CD14-positive monocyte (primary cell): Measurements from ENCODE around the gene SMAD2. TPM values are rescaled to one million over a fixed set of nuclear protein-coding genes. Genes with fewer than 3 reads are reported as not detected.
A peak's percentile ranks its signal among the peaks of the same experiment; 100 is the strongest.

ENCODE experiments used
- DNase-seq, 3 donors: peaks; one replicate each; pipeline ENCODE4 v3.0.0-alpha.2; 2011 to 2022
- H2AFZ ChIP-seq: 2 replicates; pipeline ENCODE4 v1.6.0; 2012; ENCODE audit warnings: mild to moderate bottlenecking, low read depth, low read length, inconsistent platforms; ENCODE audit not compliant: insufficient read depth, poor library complexity, severe bottlenecking
- H3K27ac ChIP-seq, 2 donors: 1 replicate in 1 of 2; 2 replicates in 1 of 2; pipeline ENCODE4 v1.5.1; 2012 to 2013; ENCODE audit warnings: low read length in 2 of 2, control low read depth in 1 of 2, inconsistent platforms in 1 of 2, low read depth in 1 of 2, mild to moderate bottlenecking in 1 of 2
- H3K27me3 ChIP-seq, 2 donors: one replicate each; pipeline versions ENCODE4 v1.6.0 to v1.6.1; 2011 to 2013; ENCODE audit warnings: low read length in 2 of 2; ENCODE audit not compliant: control insufficient read depth in 2 of 2, insufficient read depth in 2 of 2
- H3K36me3 ChIP-seq, 2 donors: replicated peaks in 1 of 2; 1 replicate in 1 of 2; 2 replicates in 1 of 2; pipeline versions ENCODE4 v1.5.1 to v1.6.1; 2012 to 2013; ENCODE audit warnings: low read length in 2 of 2, control low read depth in 1 of 2, inconsistent platforms in 1 of 2, mild to moderate bottlenecking in 1 of 2; ENCODE audit not compliant: insufficient read depth in 2 of 2, control insufficient read depth in 1 of 2
- H3K4me1 ChIP-seq, 2 donors: 1 replicate in 1 of 2; 2 replicates in 1 of 2; pipeline versions ENCODE4 v1.5.1 to v1.6.1; 2012 to 2013; ENCODE audit warnings: low read length in 2 of 2, control low read depth in 1 of 2, inconsistent platforms in 1 of 2, mild to moderate bottlenecking in 1 of 2, moderate library complexity in 1 of 2; ENCODE audit not compliant: insufficient read depth in 2 of 2, control insufficient read depth in 1 of 2
- H3K4me2 ChIP-seq: replicated peaks from 2 replicates; pipeline ENCODE3; 2012; ENCODE audit warnings: low read length, moderate library complexity, mild to moderate bottlenecking; ENCODE audit not compliant: poor library complexity, severe bottlenecking; ENCODE audit errors: extremely low read depth
- H3K4me3 ChIP-seq, 3 experiments: fragments of 200-600 bp in 1 of 3; sonication (generic) in 1 of 3; replicated peaks in 1 of 3; 1 replicate in 2 of 3; 2 replicates in 1 of 3; pipeline ENCODE4 v1.5.1; 2011 to 2013; ENCODE audit warnings: low read length in 3 of 3, mild to moderate bottlenecking in 3 of 3, control low read depth in 2 of 3, low read depth in 2 of 3, inconsistent platforms in 1 of 3, moderate library complexity in 1 of 3
- H3K79me2 ChIP-seq: 2 replicates; pipeline ENCODE4 v1.6.0; 2012; ENCODE audit warnings: mild to moderate bottlenecking, control low read depth, inconsistent platforms, low read length, moderate library complexity; ENCODE audit not compliant: insufficient read depth
- H3K9ac ChIP-seq: 2 replicates; pipeline ENCODE4 v1.6.0; 2017; ENCODE audit warnings: low read length, mild to moderate bottlenecking; ENCODE audit not compliant: insufficient read depth, poor library complexity, severe bottlenecking
- H3K9me3 ChIP-seq, 2 donors: replicated peaks in 1 of 2; 1 replicate in 1 of 2; 2 replicates in 1 of 2; pipeline versions ENCODE4 v1.5.1 to v1.6.1; 2012 to 2013; ENCODE audit warnings: low read length in 2 of 2, control low read depth in 1 of 2; ENCODE audit not compliant: control insufficient read depth in 1 of 2, insufficient read depth in 1 of 2
- H4K20me1 ChIP-seq: 2 replicates; pipeline ENCODE4 v1.6.0; 2012; ENCODE audit warnings: mild to moderate bottlenecking, low read length, control low read depth, moderate library complexity; ENCODE audit not compliant: insufficient read depth
- H3K27ac Mint-ChIP-seq, 7 donors: one replicate each; pipeline ENCODE4 v1.8.0; 2020; ENCODE audit warnings: mild to moderate bottlenecking in 7 of 7, mixed read lengths in 7 of 7, moderate library complexity in 6 of 7, inconsistent platforms in 2 of 7
- H3K27me3 Mint-ChIP-seq, 3 donors: one replicate each; pipeline ENCODE4 v1.8.0; 2021 to 2022; ENCODE audit warnings: low read depth in 3 of 3, mild to moderate bottlenecking in 3 of 3, mixed read lengths in 3 of 3, moderate library complexity in 3 of 3, inconsistent platforms in 1 of 3
- H3K36me3 Mint-ChIP-seq, 2 donors: one replicate each; pipeline ENCODE4 v1.8.0; 2020; ENCODE audit warnings: mixed read lengths in 2 of 2, inconsistent platforms in 1 of 2, mild to moderate bottlenecking in 1 of 2
- H3K4me1 Mint-ChIP-seq: one replicate; pipeline ENCODE4 v1.8.0; 2020; ENCODE audit warnings: mild to moderate bottlenecking, mixed read lengths
- H3K4me3 Mint-ChIP-seq, 2 donors: one replicate each; pipeline ENCODE4 v1.8.0; 2020; ENCODE audit warnings: mild to moderate bottlenecking in 2 of 2, mixed read lengths in 2 of 2, moderate library complexity in 1 of 2
- H3K9me3 Mint-ChIP-seq, 7 donors: one replicate each; pipeline ENCODE4 v1.8.0; 2020 to 2022; ENCODE audit warnings: mixed read lengths in 7 of 7, mild to moderate bottlenecking in 6 of 7, moderate library complexity in 6 of 7, inconsistent platforms in 2 of 7
- WGBS: methylation state at CpG from one replicate; pipeline ENCODE4 v1.1.5; 2013; ENCODE audit warnings: missing lambda C conversion rate; ENCODE audit not compliant: insufficient coverage; 5-methylcytosine and 5-hydroxymethylcytosine counted together
- intact Hi-C, 2 donors: fragments of 100-400 bp; cut with micrococcal nuclease; formaldehyde crosslinking; loops; one replicate each; pipeline versions ENCODE4 v1.15.0 to v1.15.1; 2023
- polyA plus RNA-seq, 3 donors: library from polyadenylated mRNA; depleted of rRNA in 1 of 3; unstranded in 2 of 3; stranded (reverse) in 1 of 3; fragments of 300-500 nt in 2 of 3; fragments of >200 nt in 1 of 3; fragmentation: Illumina TruSeq in 2 of 3; gene quantifications; 1 replicate in 2 of 3; 2 replicates in 1 of 3; pipeline ENCODE4 v1.2.3, GENCODE V29; 2012 to 2021
- TF ChIP-seq, protein P1 (sequence below): fragments of 200-600 bp; IDR thresholded peaks from one replicate; pipeline ENCODE4 v1.8.0; 2022; ENCODE audit warnings: antibody characterized with exemption, mild to moderate bottlenecking

SMAD2 gene
- polyA plus RNA-seq, 3 donors = 48.1 to 72.6 (median 70.6) TPM

DNA sequence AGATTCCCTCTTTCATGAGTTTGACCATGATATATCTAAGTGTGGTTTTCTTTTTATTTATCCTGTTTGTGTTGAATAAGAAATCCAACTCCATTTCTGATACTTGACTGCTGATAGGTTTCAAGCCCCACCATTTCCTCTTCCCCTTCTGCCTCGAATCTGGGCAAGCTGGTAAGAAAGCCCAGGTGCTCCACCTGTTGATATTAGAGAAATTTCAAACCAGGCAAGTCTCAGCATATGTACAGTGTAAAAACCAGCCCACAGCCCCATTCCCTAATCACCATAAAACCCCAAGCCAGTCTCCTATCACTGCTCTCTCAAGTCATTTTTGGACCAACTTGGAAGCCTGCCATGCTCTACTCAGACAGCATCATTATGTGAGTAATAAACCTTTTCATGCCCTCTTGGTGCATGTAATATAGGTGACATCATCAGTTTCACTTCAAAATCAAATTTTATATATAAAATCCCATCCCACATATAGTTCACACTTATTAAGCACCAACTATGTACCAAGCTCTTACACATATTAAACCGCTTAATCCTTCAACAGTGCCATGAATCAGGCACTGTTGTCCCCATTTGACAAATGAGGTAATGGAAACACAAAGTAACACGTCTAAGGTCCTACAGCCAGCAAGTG, 46.6 kb downstream of the SMAD2 start:
- peaks cover 22% of the 10 kb centered on the region for H3K79me2 ChIP-seq

DNA sequence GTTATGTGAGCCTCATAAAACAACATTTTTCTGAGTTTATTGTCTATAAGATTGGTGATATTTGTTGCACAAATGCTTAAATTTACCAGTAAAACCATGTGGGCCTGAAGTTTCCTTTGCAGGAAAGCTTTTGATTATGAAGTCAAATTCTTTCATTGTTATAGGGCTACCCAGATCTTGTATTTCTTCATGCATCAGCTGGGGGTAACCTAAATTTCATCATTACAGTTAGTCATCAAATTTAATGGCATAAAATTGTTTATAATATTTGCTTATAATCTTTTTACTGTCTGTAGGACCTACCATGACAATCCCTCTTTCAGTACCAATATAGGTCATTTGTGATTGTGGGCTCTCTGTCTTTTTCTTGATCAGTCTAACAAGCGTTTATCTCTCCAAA, 47.8 kb downstream of the SMAD2 start:
- no peaks in the 10 kb centered on the region for H3K9me3 Mint-ChIP-seq
- Histone ChIP-seq H3K36me3 (peaks cover 47 to 86% of the 10 kb centered on the region in 2 donors), H2AFZ (no peak overlapping the region), H3K4me3 (no peak overlapping the region), H3K27ac (no peak overlapping the region), H3K27me3 (no peaks in the 10 kb centered on the region), H3K4me1 (no peaks in the 10 kb centered on the region), H3K4me2 (no peak overlapping the region), H3K79me2 (peaks cover 14% of the 10 kb centered on the region), H3K9ac (no peak overlapping the region), H4K20me1 (peaks cover 83% of the 10 kb centered on the region), H3K9me3 (no peaks in the 10 kb centered on the region)
- H3K36me3 Mint-ChIP-seq = peaks cover 58 to 74% of the 10 kb centered on the region in 2 donors
- no peak overlapping the region for H3K4me3 Mint-ChIP-seq
- intact Hi-C loops = no loop called here
- no peaks in the 10 kb centered on the region for H3K27me3 Mint-ChIP-seq
- peak overlapping the region in 1 of 7 donors; percentile 16 for H3K27ac Mint-ChIP-seq
- WGBS = no CpG with 5 or more reads among the region's 1 CpG
- no peaks in the 10 kb centered on the region for H3K4me1 Mint-ChIP-seq
- no peak for DNase-seq
- TF ChIP-seq, protein P1, sequence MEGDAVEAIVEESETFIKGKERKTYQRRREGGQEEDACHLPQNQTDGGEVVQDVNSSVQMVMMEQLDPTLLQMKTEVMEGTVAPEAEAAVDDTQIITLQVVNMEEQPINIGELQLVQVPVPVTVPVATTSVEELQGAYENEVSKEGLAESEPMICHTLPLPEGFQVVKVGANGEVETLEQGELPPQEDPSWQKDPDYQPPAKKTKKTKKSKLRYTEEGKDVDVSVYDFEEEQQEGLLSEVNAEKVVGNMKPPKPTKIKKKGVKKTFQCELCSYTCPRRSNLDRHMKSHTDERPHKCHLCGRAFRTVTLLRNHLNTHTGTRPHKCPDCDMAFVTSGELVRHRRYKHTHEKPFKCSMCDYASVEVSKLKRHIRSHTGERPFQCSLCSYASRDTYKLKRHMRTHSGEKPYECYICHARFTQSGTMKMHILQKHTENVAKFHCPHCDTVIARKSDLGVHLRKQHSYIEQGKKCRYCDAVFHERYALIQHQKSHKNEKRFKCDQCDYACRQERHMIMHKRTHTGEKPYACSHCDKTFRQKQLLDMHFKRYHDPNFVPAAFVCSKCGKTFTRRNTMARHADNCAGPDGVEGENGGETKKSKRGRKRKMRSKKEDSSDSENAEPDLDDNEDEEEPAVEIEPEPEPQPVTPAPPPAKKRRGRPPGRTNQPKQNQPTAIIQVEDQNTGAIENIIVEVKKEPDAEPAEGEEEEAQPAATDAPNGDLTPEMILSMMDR = no peak

More for the DNA sequence above, 46.6 kb downstream of the SMAD2 start:
- Mint-ChIP-seq H3K4me3 (no peak overlapping the region), H3K27ac (peak overlapping the region in 2 of 7 donors; percentile 33 to 74), H3K4me1 (no peaks in the 10 kb centered on the region), H3K27me3 (no peaks in the 10 kb centered on the region), H3K9me3 (no peaks in the 10 kb centered on the region), H3K36me3 (peaks cover 65 to 77% of the 10 kb centered on the region in 2 donors)
- no peaks in the 10 kb centered on the region for H3K27me3 ChIP-seq
- H3K9me3 ChIP-seq = no peaks in the 10 kb centered on the region
- intact Hi-C loops = no loop called here
- no CpG with 5 or more reads among the region's 3 CpGs for WGBS
- peaks cover 82% of the 10 kb centered on the region for H4K20me1 ChIP-seq
- H3K9ac ChIP-seq = no peak overlapping the region
- H3K4me3 ChIP-seq = no peak overlapping the region
- no peak overlapping the region for H3K4me2 ChIP-seq
- no peaks in the 10 kb centered on the region for H3K4me1 ChIP-seq
- TF ChIP-seq, protein P1 = no peak
- H2AFZ ChIP-seq = no peak overlapping the region
- H3K36me3 ChIP-seq = peaks cover 54 to 95% of the 10 kb centered on the region in 2 donors
- DNase-seq = no peak
- no peak overlapping the region for H3K27ac ChIP-seq
